ENCODE results near the gene PSD. TPM values are rescaled to one million over a fixed set of nuclear protein-coding genes. Genes with fewer than 3 reads are reported as not detected.

The PSD gene
- total and polyA plus RNA-seq, 10 of the 15 experiments (the other 5 are each of a cell fraction or from before 2014, with no cell fraction given): 0.11 to 2.0 (median 0.49) TPM; not detected in 2

GRCh38 chr10:102432162-102432950 lies 13.8 kb upstream of the PSD start, which contains the start of gene CUEDC2 (continued):
- TF ChIP-seq SPI1 (IDR thresholded peaks at IDR 0.05; ENCODE audit: borderline replicate concordance, insufficient read depth, low read depth, low read length): 0 out of 2 replicates have a peak, but pooled peaks have one; percentile 23
- no peak for TF ChIP-seq RAD21 (IDR thresholded peaks at IDR 0.05; ENCODE audit: insufficient read depth, low read depth, low read length)
- TF ChIP-seq NKRF (conservative IDR thresholded peaks at IDR 0.05): no peak; the same call in 1 of the 2 replicates
- TF ChIP-seq STAT1 (conservative IDR thresholded peaks at IDR 0.05): 0 out of 2 replicates have a peak, but pooled peaks have one; percentile 37
- no peak for TF ChIP-seq NR2C2 (IDR thresholded peaks at IDR 0.05; ENCODE audit: borderline replicate concordance, control insufficient read depth, insufficient read length, low read depth)
- no peak for TF ChIP-seq ESRRA (IDR thresholded peaks at IDR 0.05; ENCODE audit: low read length)
- TF ChIP-seq NFYB (IDR thresholded peaks at IDR 0.05; ENCODE audit: insufficient read depth, low read depth, low read length): no peak
- no peak for TF ChIP-seq BMI1 (IDR thresholded peaks at IDR 0.05; ENCODE audit: borderline replicate concordance)
- no peak for TF ChIP-seq SUZ12 (IDR thresholded peaks at IDR 0.05; ENCODE audit: unreplicated experiment)
- 0 out of 4 replicates have a peak, but pooled peaks of 1 of the 2 experiments have one; percentile 42 for TF ChIP-seq SRF (IDR thresholded peaks at IDR 0.05; ENCODE audit: low read depth in 2 of 2, low read length in 2 of 2)
- TF ChIP-seq, protein P1, sequence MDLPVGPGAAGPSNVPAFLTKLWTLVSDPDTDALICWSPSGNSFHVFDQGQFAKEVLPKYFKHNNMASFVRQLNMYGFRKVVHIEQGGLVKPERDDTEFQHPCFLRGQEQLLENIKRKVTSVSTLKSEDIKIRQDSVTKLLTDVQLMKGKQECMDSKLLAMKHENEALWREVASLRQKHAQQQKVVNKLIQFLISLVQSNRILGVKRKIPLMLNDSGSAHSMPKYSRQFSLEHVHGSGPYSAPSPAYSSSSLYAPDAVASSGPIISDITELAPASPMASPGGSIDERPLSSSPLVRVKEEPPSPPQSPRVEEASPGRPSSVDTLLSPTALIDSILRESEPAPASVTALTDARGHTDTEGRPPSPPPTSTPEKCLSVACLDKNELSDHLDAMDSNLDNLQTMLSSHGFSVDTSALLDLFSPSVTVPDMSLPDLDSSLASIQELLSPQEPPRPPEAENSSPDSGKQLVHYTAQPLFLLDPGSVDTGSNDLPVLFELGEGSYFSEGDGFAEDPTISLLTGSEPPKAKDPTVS (IDR thresholded peaks at IDR 0.05; ENCODE audit: low read depth, low read length): peak; percentile 13; the same call in 1 of the 2 replicates
- TF ChIP-seq KLF5 (IDR thresholded peaks at IDR 0.05; ENCODE audit: partially characterized antibody): peak; percentile 47
- TF ChIP-seq IRF5 (IDR thresholded peaks at IDR 0.05; ENCODE audit: borderline replicate concordance): no peak
- no peak for TF ChIP-seq JUNB (IDR thresholded peaks at IDR 0.05)
- no peak for TF ChIP-seq CTCF (IDR thresholded peaks at IDR 0.05 in 2 of 3, conservative IDR thresholded peaks at IDR 0.05 in 1 of 3; ENCODE audit: control insufficient read depth in 2 of 3, extremely low read depth in 1 of 3, insufficient read depth in 1 of 3, low read depth in 3 of 3, low read length in 3 of 3)
- TF ChIP-seq, protein P2, sequence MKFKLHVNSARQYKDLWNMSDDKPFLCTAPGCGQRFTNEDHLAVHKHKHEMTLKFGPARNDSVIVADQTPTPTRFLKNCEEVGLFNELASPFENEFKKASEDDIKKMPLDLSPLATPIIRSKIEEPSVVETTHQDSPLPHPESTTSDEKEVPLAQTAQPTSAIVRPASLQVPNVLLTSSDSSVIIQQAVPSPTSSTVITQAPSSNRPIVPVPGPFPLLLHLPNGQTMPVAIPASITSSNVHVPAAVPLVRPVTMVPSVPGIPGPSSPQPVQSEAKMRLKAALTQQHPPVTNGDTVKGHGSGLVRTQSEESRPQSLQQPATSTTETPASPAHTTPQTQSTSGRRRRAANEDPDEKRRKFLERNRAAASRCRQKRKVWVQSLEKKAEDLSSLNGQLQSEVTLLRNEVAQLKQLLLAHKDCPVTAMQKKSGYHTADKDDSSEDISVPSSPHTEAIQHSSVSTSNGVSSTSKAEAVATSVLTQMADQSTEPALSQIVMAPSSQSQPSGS (IDR thresholded peaks at IDR 0.05; ENCODE audit: low read length): no peak
- TF ChIP-seq YY1 (IDR thresholded peaks at IDR 0.05; ENCODE audit: low read depth, low read length): peak; percentile 100
- no peak for TF ChIP-seq SIN3A (IDR thresholded peaks at IDR 0.05; ENCODE audit: low read depth, low read length)

Data from GM12878 (cell line).